ENCODE results near the gene SSTR4. TPM values are rescaled to one million over a fixed set of nuclear protein-coding genes. Genes with fewer than 3 reads are reported as not detected.
A peak's percentile ranks its signal among the peaks of the same experiment; 100 is the strongest.

Gene SSTR4
- total and polyA plus RNA-seq, 9 of the 15 experiments (the other 6 are each of a cell fraction or from before 2014, with no cell fraction given): not detected

GRCh38 chr20:23020230-23021018 is 14.7 kb upstream of the SSTR4 start:
- FAIRE-seq: no peak
- CTCF ChIA-PET (ENCODE audit: low intra/inter-chr PET ratio): no interaction called here
- Histone ChIP-seq H3K36me3 (ENCODE audit: control insufficient read depth, insufficient read depth, low read length) (no peaks in the 10 kb centered on the region), H3K4me1 (replicated peaks in 1 of 2; ENCODE audit: control insufficient read depth in 2 of 2, insufficient read depth in 2 of 2, low read length in 2 of 2) (no peaks in the 10 kb centered on the region; a peak in 1 of 5 replicates), H3K9me3 (replicated peaks; ENCODE audit: control insufficient read depth, insufficient read depth, low read depth, low read length) (no peaks in the 10 kb centered on the region), H3K4me2 (ENCODE audit: insufficient read depth, low read length) (no peak overlapping the region), H4K20me1 (replicated peaks; ENCODE audit: control insufficient read depth, insufficient read depth, low read length) (no peaks in the 10 kb centered on the region), H2AFZ (ENCODE audit: low read depth, low read length) (no peak overlapping the region), H3K27me3 (ENCODE audit: control insufficient read depth in 2 of 2, insufficient read depth in 2 of 2, low read length in 2 of 2) (no peaks in the 10 kb centered on the region; a peak in 1 of 5 replicates), H3K9me1 (ENCODE audit: control insufficient read depth, insufficient read depth, low read length) (no peaks in the 10 kb centered on the region), H3K27ac (ENCODE audit: extremely low read depth, low read depth, low read length) (no peak overlapping the region), H3K9ac (ENCODE audit: insufficient read depth in 1 of 2, low read depth in 2 of 2, low read length in 2 of 2) (no peak overlapping the region; a peak in 1 of 4 replicates), H3K4me3 (no peak overlapping the region), H3K79me2 (ENCODE audit: control insufficient read depth, insufficient read depth, low read length) (no peaks in the 10 kb centered on the region)
- no TSS peak for BruUV-seq (replicated peaks)
- in situ Hi-C loops (cut with MboI): no loop called here
- POLR2A ChIA-PET: interaction anchor here (0.9 kb wide), 1 partner anchor 31 kb away, joined by 4 read pairs; no protein-coding TSS in a partner anchor
- ATAC-seq: no peak
- WGBS (ENCODE audit: insufficient coverage, low coverage, missing lambda C conversion rate): 48% methylated on average over 11 of the region's 12 CpGs
- intact Hi-C loops (cut with micrococcal nuclease): no loop called here
- no peak for DNase-seq (ENCODE audit: extremely low read depth in 1 of 4, low spot score in 3 of 4)
- TF ChIP-seq MEF2D (tag; conservative IDR thresholded peaks at IDR 0.05; ENCODE audit: low read depth): peak; percentile 50; the same call in 1 of the 2 replicates
- TF ChIP-seq EP400 (IDR thresholded peaks at IDR 0.05): no peak
- no peak for TF ChIP-seq NR2C1 (IDR thresholded peaks at IDR 0.05)
- peak; percentile 53; the same call in 1 of the 2 replicates for TF ChIP-seq NR2C1 (tag; IDR thresholded peaks at IDR 0.05)
- TF ChIP-seq NR4A1 (CRISPR knock-in tag; IDR thresholded peaks at IDR 0.05): no peak
- TF ChIP-seq NR4A1 (tag; IDR thresholded peaks at IDR 0.05): peak; percentile 49; the same call in 1 of the 2 replicates
- 0 out of 2 replicates have a peak, but pooled peaks have one; percentile 43 for TF ChIP-seq HINFP (tag; conservative IDR thresholded peaks at IDR 0.05; ENCODE audit: low read depth)
- peak; percentile 75 for TF ChIP-seq HDAC8 (tag; IDR thresholded peaks at IDR 0.05)
- TF ChIP-seq ZNF592 (IDR thresholded peaks at IDR 0.05): peak; percentile 53; the same call in 1 of the 2 replicates
- no peak for TF ChIP-seq KLF13 (tag; IDR thresholded peaks at IDR 0.05; ENCODE audit: borderline replicate concordance, low read depth)
- TF ChIP-seq PTRF (tag; IDR thresholded peaks at IDR 0.05): peak; percentile 61; the same call in 1 of the 2 replicates
- TF ChIP-seq HMBOX1 (IDR thresholded peaks at IDR 0.05): no peak
- no peak for TF ChIP-seq SNIP1 (IDR thresholded peaks at IDR 0.05; ENCODE audit: low read depth)
- peak; percentile 60; the same call in 1 of the 2 replicates for TF ChIP-seq PYGO2 (tag; IDR thresholded peaks at IDR 0.05)
- TF ChIP-seq MECOM (CRISPR knock-in tag; IDR thresholded peaks at IDR 0.05): 0 out of 2 replicates have a peak, but pooled peaks have one; percentile 19
- TF ChIP-seq SREBF1 (IDR thresholded peaks at IDR 0.05; ENCODE audit: borderline replicate concordance, low read depth, low read length): no peak
